ENCODE data around the gene SOSTDC1.

DNA sequence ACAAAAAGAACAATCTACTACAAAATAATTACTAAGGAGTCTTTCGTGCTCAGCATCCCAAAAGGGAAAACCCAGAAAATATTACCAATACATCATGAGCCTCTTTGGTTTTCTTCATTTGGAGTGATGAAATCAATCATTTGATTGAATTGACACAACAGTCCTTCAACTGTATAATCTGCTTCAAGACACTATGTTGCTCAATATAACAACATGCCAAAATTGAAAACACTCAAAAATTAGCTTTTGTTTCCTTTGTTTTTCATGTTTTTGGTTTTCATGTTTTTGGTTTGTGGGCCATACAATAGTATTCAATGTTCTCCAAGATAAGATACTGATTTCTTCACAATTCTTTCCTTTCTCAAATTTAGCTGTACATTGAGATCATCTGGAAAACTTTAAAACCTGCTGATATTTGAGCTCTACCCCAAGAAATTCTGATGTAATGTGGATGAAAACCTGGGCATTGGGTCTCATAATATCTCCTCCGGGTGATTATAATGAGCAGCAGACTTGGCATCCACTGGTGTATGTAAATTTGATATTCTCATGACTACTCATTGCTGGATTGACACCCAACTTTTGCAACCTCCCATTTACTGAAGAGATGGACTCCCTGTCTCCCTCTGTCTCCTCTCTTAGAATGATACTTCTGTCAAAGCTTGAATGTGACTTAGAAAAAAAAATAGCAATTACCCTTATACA, 4.6 kb downstream of the SOSTDC1 start:
- TF ChIP-seq, protein P1, sequence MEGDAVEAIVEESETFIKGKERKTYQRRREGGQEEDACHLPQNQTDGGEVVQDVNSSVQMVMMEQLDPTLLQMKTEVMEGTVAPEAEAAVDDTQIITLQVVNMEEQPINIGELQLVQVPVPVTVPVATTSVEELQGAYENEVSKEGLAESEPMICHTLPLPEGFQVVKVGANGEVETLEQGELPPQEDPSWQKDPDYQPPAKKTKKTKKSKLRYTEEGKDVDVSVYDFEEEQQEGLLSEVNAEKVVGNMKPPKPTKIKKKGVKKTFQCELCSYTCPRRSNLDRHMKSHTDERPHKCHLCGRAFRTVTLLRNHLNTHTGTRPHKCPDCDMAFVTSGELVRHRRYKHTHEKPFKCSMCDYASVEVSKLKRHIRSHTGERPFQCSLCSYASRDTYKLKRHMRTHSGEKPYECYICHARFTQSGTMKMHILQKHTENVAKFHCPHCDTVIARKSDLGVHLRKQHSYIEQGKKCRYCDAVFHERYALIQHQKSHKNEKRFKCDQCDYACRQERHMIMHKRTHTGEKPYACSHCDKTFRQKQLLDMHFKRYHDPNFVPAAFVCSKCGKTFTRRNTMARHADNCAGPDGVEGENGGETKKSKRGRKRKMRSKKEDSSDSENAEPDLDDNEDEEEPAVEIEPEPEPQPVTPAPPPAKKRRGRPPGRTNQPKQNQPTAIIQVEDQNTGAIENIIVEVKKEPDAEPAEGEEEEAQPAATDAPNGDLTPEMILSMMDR (IDR thresholded peaks at IDR 0.05; ENCODE audit: low read depth, low read length) = no peak
- TF ChIP-seq POLR2A (IDR thresholded peaks at IDR 0.05; ENCODE audit: extremely low read depth, insufficient read length) (no peak), MYC (IDR thresholded peaks at IDR 0.05; ENCODE audit: low read depth, low read length) (no peak)
- TF ChIP-seq, protein P2, sequence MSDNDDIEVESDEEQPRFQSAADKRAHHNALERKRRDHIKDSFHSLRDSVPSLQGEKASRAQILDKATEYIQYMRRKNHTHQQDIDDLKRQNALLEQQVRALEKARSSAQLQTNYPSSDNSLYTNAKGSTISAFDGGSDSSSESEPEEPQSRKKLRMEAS (IDR thresholded peaks at IDR 0.05; ENCODE audit: low read depth, low read length) = no peak

Measured in NB4 (cell line).